ENCODE results near the gene GCHFR.

GCHFR gene

GRCh38 chr15:40766906-40767837, 3.3 kb downstream of the GCHFR start:
- H3K4me1 Mint-ChIP-seq (ENCODE audit: low read depth), result peaks cover 62% of the 10 kb centered on the region
- DNase-seq, result no peak

GRCh38 chr15:40767838-40768500, 4.1 kb downstream of the GCHFR start:
- H3K36me3 Mint-ChIP-seq (ENCODE audit: low read depth), result peaks cover 49% of the 10 kb centered on the region
- no peak for DNase-seq
- no peak overlapping the region for H3K4me3 Mint-ChIP-seq
- H3K9me3 Mint-ChIP-seq, result no peaks in the 10 kb centered on the region
- peaks cover 60% of the 10 kb centered on the region for H3K4me1 Mint-ChIP-seq (ENCODE audit: low read depth)
- no peaks in the 10 kb centered on the region for H3K27me3 Mint-ChIP-seq
- H3K27ac Mint-ChIP-seq, result peak overlapping the region; percentile 94

More at GRCh38 chr15:40766906-40767837, 3.3 kb downstream of the GCHFR start:
- Mint-ChIP-seq H3K9me3 (no peaks in the 10 kb centered on the region), H3K27me3 (no peaks in the 10 kb centered on the region), H3K36me3 (ENCODE audit: low read depth) (peaks cover 44% of the 10 kb centered on the region), H3K4me3 (no peak overlapping the region), H3K27ac (no peak overlapping the region)

- no peak for DNase-seq
- H3K9me3 Mint-ChIP-seq, result no peaks in the 10 kb centered on the region
- peaks cover 56% of the 10 kb centered on the region for H3K36me3 Mint-ChIP-seq (ENCODE audit: low read depth)
- H3K27me3 Mint-ChIP-seq, result no peaks in the 10 kb centered on the region
- peaks cover 53% of the 10 kb centered on the region for H3K4me1 Mint-ChIP-seq (ENCODE audit: low read depth)
- H3K27ac Mint-ChIP-seq, result peak overlapping the region; percentile 94
- H3K4me3 Mint-ChIP-seq, result no peak overlapping the region
These were observed 4.8 kb downstream of the GCHFR start for GRCh38 chr15:40768521-40769273.

- peak within 1 kb of the TSS; percentile 94 for H3K27ac Mint-ChIP-seq
- H3K4me3 Mint-ChIP-seq, result peak within 1 kb of the TSS; percentile 53
- no peaks in the 10 kb centered on the region for H3K9me3 Mint-ChIP-seq
- DNase-seq, result peak; percentile 76
- peaks cover 49% of the 10 kb centered on the region for H3K4me1 Mint-ChIP-seq (ENCODE audit: low read depth)
- no peaks in the 10 kb centered on the region for H3K27me3 Mint-ChIP-seq
- H3K36me3 Mint-ChIP-seq (ENCODE audit: low read depth), result peaks cover 64% of the 10 kb centered on the region
These were observed 5.6 kb downstream of the GCHFR start, which contains the start of gene C15orf62 for GRCh38 chr15:40769274-40770146. Gene C15orf62 (plus strand): TSS chr15:40769980. CDS start chr15:40770496, 516 bp downstream.

GRCh38 chr15:40770147-40770721, 6.4 kb downstream of the GCHFR start:
- Mint-ChIP-seq H3K4me3 (no peak overlapping the region), H3K36me3 (ENCODE audit: low read depth) (peaks cover 72% of the 10 kb centered on the region), H3K27ac (peak overlapping the region; percentile 94), H3K4me1 (ENCODE audit: low read depth) (peaks cover 42% of the 10 kb centered on the region), H3K9me3 (no peaks in the 10 kb centered on the region), H3K27me3 (no peaks in the 10 kb centered on the region)
- no peak for DNase-seq

GRCh38 chr15:40771242-40771641, 7.4 kb downstream of the GCHFR start:
- Mint-ChIP-seq H3K4me1 (ENCODE audit: low read depth) (peaks cover 31% of the 10 kb centered on the region), H3K9me3 (no peaks in the 10 kb centered on the region), H3K4me3 (no peak overlapping the region), H3K36me3 (ENCODE audit: low read depth) (peaks cover 81% of the 10 kb centered on the region), H3K27ac (peak overlapping the region; percentile 39), H3K27me3 (no peaks in the 10 kb centered on the region)
- no peak for DNase-seq

- Mint-ChIP-seq H3K27ac (no peak overlapping the region), H3K9me3 (no peaks in the 10 kb centered on the region), H3K4me3 (no peak overlapping the region), H3K4me1 (ENCODE audit: low read depth) (peaks cover 35% of the 10 kb centered on the region), H3K27me3 (no peaks in the 10 kb centered on the region), H3K36me3 (ENCODE audit: low read depth) (peaks cover 84% of the 10 kb centered on the region)
- DNase-seq, result no peak
These were observed 8.1 kb downstream of the GCHFR start for GRCh38 chr15:40772014-40772413.

- no peak for DNase-seq
- H3K4me3 Mint-ChIP-seq, result no peak overlapping the region
- H3K4me1 Mint-ChIP-seq (ENCODE audit: low read depth), result peaks cover 31% of the 10 kb centered on the region
- no peak overlapping the region for H3K27ac Mint-ChIP-seq
- no peaks in the 10 kb centered on the region for H3K27me3 Mint-ChIP-seq
- H3K36me3 Mint-ChIP-seq (ENCODE audit: low read depth), result peaks cover 85% of the 10 kb centered on the region
- no peaks in the 10 kb centered on the region for H3K9me3 Mint-ChIP-seq
These were observed 9.6 kb downstream of the GCHFR start for GRCh38 chr15:40773496-40773895.

GRCh38 chr15:40773902-40774301, 10.0 kb downstream of the GCHFR start:
- Mint-ChIP-seq H3K27ac (no peak overlapping the region), H3K36me3 (ENCODE audit: low read depth) (peaks cover 85% of the 10 kb centered on the region), H3K4me1 (ENCODE audit: low read depth) (peaks cover 26% of the 10 kb centered on the region), H3K4me3 (no peak overlapping the region), H3K9me3 (no peaks in the 10 kb centered on the region), H3K27me3 (no peaks in the 10 kb centered on the region)
- DNase-seq, result no peak

- Mint-ChIP-seq H3K4me1 (ENCODE audit: low read depth) (peaks cover 15% of the 10 kb centered on the region), H3K9me3 (no peaks in the 10 kb centered on the region), H3K36me3 (ENCODE audit: low read depth) (peaks cover 89% of the 10 kb centered on the region), H3K27me3 (no peaks in the 10 kb centered on the region), H3K27ac (no peak overlapping the region), H3K4me3 (no peak overlapping the region)
- DNase-seq, result no peak
These were observed 11.1 kb downstream of the GCHFR start for GRCh38 chr15:40775007-40775406.

- H3K27ac Mint-ChIP-seq, result no peak overlapping the region
- peaks cover 86% of the 10 kb centered on the region for H3K36me3 Mint-ChIP-seq (ENCODE audit: low read depth)
These were observed 12.1 kb downstream of the GCHFR start for GRCh38 chr15:40775740-40776536.

GRCh38 chr15:40776537-40777141, 12.8 kb downstream of the GCHFR start:
- H3K27me3 Mint-ChIP-seq, result no peaks in the 10 kb centered on the region
- peak overlapping the region; percentile 9 for H3K27ac Mint-ChIP-seq
- peaks cover 9% of the 10 kb centered on the region for H3K4me1 Mint-ChIP-seq (ENCODE audit: low read depth)

More at GRCh38 chr15:40775740-40776536, 12.1 kb downstream of the GCHFR start:
- DNase-seq, result no peak
- Mint-ChIP-seq H3K27me3 (no peaks in the 10 kb centered on the region), H3K4me3 (no peak overlapping the region), H3K9me3 (no peaks in the 10 kb centered on the region), H3K4me1 (ENCODE audit: low read depth) (peaks cover 9% of the 10 kb centered on the region)

More at GRCh38 chr15:40776537-40777141, 12.8 kb downstream of the GCHFR start:
- no peaks in the 10 kb centered on the region for H3K9me3 Mint-ChIP-seq
- peak; percentile 56 for DNase-seq
- peaks cover 80% of the 10 kb centered on the region for H3K36me3 Mint-ChIP-seq (ENCODE audit: low read depth)
- H3K4me3 Mint-ChIP-seq, result no peak overlapping the region

Data from activated T-cell treated with anti-CD3 and anti-CD28 coated beads, Interleukin-2, amount 50 U/mL, for 24 hours (primary cell).